ENCODE data around the gene TMPRSS3.

Gene TMPRSS3

DNA sequence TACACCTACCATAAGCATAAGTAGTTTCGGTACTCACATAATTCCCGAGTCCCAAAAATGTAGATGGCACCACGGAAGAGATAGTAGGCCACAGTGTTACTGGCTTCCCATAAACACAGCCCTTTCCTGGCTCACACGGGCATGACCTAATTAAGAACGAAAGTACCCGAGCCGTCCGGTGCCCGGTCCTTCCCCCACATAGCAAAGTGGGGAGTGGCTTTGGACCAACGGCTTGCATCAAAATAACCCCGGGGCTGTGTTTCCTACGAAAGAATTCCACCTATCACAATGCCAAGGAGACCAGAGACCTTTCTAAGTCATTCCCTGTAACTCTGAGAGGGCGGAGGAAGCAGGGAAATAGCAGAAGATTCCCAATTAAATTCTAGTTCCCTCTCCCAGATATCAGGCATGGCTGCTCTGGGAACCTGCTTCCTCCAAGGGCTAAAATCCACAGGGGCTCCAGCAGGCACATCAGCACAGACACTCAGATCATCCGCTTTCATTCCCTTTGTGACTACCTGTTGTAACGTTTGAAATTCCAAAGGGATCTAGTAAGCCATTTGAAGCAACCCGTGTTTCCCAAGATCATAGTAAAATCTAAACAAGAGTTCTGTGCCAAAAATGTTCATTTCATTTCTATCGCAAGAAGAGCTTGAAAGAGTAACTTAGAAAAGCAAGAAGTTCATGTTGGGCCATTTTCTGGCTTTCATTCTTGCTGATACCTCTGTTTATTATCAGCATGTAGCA is at the start of gene TMPRSS3:
TSS of gene TMPRSS3 (minus strand) at position 148 of the 747 bp plus-strand sequence. CDS start 635 bp downstream, outside the sequence.
- DNase-seq = no peak

DNA sequence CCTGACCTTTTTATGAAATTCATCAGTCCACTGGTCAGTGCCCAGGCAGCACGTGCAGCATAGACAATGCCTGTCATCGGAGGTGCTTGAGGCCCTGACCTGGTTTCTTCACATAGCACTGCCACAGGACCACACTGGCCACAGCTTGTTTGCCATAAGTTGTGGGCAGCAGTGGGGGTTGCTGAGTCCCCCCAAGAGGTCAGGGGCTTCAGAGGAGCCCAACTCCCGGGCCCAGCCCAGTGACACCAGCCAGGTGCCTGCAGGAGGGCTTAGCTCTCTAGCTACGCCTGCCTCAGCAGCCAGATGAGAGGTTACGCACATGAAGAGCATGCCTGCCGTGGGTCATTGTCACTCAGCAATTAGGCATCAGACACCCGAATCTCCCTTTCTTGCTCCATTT is 49.5 kb upstream of the TMPRSS3 start:
- DNase-seq = no peak

DNA sequence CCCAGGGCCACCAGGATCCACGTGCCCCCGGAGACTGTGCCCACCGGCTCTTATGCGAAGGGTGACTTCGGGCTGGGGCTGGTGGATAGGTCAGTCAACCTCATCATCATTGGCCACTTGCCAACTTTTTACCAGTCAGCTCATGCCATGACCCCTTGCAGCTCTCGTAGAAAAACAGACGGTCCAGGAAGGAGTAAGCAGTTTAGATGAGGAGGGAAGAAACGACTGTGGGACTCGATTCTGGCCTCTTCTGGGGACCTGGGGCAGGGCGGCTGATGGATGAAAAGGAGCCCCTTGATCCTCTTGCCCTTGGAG is 48.9 kb upstream of the TMPRSS3 start:
- no peak for DNase-seq

DNA sequence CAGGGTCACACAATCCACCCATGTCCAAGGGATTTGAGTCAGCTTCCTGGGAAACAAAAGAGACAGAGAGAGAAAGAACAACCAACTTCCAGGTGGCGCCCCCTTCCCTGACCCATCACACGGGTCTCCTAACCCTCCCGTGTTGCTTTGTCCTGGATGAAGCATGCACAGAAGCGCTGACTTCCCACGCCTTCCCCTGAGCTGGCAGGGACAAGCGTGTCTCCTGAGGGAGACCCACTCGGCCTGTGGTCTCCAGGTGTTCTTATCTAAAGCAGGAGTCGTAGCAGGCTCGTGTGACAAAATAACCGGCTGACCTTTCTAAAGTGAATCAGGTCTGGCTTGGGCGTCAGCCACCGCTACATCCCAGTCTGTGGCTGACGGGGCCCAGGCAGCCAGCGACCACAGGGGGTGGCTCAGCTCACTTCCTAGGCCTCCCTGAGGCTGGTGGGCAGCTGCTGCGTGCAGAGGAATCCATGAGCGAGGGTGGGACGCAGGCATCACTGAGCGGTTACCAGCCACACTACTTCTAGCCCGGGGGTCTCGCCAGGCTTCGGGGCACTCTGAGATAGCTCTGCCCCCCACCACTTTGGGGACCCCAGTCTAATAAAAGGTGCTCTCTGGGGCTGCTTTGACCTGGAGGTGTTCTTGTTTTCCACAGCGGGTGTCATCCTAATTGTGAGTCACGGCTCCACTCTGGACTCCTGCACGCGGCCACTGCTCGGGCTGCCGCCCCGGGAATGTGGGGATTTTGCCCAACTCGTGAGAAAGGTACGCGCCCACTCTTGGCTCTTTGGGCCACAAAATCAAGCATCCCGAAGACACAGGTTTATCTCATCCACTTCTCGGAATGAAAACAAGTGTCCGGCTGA is 48.3 kb upstream of the TMPRSS3 start:
- no peak for DNase-seq

DNA sequence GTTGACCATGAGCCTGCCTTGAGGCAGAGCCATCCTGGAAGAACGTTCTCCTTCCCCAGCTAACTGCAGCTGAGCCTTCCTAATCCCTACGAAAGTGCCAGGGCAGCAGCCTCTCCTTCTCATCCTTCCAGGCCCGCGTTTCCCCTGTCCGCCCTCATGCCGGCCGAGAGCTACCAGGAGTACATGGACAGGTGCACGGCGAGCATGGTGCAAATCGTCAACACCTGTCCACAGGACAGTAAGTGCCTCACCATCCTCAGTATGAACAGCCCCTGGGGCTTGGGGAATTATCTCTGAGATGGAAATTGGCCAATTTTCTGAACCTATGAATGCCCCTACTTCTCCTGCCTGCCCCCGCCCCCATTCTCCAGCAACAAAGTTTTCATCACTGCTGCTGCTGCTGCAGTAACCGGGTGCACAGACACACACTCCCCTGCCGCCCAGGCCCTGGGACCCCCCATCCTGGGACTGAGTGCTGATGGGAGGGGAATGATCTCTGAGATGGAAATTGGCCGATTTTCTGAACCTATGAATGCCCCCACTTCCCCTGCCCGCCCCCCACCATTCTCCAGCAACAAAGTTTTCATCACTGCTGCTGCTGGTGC is 47.4 kb upstream of the TMPRSS3 start:
- DNase-seq = no peak

DNA sequence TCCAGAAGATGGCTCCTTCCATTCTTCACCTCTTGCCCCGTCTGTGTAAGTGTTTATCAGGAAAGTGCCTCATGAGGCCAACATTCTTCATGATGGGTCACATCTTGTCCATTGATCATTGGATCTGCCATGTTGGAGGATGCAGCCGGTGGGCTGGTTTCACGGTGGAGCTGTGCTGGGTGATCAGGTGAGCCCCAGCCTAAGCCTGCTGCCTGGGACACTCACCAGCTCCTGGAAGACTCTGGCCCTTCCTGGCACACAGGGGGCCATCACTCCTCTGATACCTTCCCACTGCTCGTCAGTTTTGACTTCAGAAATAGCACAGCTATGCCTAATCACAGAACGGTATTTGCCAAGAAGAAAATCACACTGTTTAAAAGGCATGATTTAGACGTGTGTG is 46.1 kb upstream of the TMPRSS3 start:
- no peak for DNase-seq

DNA sequence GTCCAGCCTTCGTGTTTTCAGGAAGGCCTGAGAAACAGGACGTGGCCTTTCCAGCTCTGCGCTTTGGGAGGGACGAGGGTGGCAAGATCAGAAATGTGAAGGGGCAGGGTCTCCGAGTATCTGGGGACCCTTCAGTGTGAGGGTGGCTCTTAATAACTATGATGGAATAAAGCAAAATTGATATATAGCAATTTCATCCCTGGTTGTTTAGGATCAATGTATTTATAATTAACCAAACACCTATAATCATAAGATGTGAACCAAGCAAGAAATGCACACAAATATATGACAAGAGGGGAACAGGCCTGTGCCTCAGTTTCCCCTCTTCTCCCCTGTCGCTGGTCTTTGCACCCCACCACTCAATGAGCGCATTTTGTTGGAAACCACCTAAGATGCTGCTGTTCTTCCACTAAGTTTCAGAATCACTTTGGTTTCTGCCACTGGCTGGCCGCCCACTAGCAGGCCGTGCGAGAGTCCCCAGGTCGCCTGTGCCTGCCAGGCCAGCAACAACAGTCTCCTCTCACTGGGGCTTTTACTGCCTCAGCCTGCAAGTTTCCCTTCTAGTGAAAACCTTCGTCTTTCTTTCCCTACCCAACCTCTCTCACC is 44.4 kb upstream of the TMPRSS3 start:
- DNase-seq = no peak

DNA sequence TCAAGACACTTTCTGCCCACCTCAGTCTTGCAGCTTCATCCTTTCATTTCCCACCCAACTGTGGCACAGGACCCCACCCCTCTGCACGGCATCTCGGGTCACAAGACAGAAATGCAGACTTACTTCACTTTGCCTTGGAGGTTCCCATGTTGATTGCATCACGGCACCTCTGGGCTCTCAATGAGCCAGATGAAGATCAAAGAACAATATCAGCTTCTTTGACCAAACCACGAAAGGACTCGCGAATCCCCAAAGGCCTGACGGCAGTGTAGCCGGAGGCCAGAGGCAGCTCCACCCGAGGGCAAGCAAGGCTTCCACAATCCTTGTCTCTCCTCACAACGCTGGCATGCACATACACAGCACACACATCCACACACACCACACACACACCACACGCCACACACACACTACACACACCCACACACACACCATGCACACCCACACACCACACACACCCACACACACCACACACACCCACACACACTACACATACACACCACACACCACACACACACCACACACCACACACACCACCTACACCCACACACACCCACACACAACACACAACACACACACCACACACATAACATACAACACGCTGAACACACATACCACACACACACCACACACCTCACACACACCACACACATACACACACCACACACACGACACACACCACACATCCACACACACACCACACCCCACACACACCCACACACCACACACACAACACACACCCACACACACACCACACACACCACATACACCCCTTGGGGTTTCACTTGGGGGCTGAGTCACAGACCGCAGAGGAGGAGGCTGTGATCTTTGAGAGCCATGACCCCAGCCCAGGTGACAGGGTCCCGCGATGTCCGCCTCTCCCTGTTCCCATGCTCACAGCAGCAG is 43.7 kb upstream of the TMPRSS3 start:
- DNase-seq = no peak

DNA sequence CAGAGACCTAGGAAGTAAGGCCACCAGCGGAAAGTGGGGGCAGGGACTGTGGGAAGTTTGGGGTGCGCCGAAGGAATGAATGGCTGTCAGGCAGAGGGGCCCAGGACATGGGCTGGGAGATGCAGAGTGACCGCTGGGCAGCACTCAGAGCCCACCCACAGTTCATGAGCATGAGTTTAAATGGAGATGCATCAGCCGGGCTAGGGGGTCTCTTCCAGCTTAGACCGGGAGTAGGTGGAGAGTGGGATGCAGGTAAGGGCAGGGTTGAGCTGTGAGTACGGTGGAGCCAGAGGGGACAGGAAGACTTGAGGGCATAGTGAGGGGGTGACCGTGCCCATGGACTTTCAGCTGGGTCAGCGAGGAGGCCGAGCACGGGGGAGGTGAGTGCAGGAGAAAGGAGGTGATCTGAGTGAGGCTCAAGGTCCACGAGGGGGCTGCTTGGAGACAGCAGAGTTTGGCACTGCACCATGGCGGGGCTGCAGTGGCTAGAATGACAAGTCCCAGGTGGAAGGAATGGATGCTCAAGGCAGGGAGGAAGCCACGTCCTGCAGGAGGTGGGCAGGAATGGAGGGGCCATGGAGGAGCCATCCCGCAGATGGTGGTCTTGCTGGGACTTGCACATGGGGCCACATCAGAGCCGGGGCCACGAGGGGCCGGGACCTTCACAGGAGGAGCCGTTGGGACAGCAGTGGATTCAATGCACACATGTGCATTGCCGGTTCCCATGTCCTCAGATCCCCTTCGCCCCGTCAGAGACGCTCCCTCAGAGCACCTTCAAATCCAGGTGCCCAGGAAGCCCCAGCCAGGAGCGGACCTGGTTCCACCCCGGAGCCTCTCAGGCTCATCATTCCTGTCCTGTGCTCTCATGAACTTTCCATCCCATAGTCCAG is 42.7 kb upstream of the TMPRSS3 start:
- no peak for DNase-seq

DNA sequence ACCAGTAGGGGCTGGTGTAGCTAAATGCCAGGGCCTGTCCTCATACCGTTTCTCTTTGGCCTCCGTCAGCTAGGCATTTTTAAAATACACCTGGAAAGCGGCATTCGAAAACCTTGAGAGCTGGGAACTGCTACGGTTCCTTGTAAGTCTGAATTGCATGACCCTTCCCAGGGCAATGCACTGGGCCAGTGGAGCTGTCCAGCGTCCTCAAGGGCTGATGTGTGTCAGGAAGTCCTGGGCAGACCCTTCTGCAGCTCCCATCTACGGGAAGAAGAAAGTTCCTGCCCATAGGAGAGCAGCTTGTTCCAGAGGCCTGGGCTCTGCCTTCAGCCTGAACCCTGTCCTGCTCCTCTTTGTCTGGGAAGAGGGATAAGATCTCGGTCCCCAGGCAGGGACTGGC is 41.9 kb upstream of the TMPRSS3 start:
- no peak for DNase-seq

DNA sequence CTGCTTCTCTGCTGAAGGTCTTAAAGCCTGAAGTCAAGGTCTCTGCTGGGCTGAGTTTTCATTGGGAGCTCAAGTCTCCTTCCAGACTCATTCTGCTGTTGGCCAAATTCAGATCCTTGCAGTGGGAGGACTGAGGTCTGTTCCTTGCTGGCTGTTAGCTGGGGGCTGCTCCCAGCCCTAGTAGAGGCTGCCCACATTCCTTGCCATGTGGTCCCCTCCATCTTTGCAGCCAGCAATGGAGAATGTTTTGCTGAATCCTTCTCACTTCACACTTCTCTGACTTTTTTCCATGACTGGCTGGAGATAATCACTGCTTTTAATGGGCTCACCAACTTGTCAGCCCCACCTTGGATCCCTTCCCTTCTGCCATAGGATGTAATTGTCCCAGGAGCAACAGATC is 41.1 kb upstream of the TMPRSS3 start:
- no peak for DNase-seq

DNA sequence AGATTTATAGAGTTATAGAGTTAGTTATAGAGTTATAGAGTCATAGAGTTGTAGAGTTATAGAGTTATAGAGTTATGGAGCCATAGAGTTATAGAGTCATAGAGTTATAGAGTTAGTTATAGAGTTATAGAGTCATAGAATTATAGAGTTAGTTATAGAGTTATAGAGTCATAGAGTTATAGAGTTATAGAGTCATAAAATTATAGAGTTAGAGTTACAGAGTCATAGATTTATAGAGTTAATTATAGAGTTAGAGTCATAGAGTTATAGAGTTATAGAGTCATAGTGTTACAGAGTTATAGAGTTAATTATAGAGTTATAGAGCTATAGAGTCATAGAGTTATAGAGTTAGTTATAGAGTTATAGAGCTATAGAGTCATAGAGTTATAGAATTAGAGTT is 40.0 kb upstream of the TMPRSS3 start:
- DNase-seq = no peak

DNA sequence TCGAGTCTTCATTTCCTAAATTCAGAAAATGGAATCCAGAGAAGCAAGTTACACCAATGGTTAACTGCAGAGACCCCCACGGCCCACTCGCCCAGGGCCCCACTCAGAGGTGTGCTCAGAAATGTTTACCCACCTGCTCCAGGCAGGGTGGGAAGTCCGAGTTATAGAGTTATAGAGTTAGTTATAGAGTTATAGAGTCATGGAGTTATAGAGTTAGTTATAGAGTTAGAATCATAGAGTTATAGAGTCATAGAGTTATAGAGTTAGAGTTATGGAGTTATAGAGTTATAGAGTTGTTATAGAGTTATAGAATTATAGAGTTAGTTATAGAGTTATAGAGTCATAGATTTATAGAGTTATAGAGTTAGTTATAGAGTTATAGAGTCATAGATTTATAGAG is 39.5 kb upstream of the TMPRSS3 start:
- no peak for DNase-seq

DNA sequence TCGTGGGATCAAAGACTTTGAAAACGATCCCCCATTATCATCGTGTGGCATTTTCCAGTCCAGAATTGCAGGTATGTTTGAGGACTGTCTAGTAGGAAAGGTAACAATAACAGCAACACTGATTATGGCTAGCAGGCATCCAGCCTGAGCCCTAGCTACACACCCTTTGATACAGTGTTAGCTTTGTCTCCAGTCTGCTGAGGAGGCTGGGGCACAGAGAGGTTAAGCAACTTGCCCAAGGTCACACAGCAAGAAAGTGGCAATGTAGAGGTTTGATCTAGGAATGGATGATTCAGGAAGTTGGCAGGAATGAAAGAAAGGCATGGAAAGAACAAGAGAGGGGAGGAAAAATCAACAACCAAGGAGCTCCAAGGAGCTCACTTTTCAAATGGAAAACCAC is 39.0 kb upstream of the TMPRSS3 start:
- no peak for DNase-seq

DNA sequence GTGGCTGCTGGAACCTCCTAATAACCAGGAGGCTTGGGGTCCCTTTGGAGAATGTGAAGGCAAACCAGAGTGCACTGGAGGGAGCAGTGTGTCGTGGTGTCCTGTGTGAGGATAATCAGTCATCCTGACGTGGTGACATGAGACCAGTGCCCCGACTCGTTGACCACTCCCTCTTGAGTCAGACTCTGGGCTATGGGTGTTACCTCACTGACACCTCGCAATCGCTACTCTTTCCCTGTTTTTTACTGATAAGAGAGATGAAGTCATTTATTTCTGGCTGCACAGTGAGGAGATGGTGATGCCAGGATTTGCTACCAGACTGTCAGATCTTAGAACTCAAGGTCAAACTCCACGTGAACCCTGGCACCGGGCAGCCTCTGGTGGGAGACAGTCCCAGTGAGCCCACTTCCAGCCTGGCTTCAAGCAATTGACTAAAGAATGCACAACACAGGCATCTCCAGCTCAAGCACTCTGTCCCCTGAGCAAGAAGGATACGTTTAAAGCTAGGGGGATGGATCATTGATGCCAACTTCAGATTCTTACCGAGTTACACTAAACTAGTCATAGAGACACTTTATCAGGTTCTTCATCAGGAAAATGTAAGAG is 38.2 kb upstream of the TMPRSS3 start:
- no peak for DNase-seq

DNA sequence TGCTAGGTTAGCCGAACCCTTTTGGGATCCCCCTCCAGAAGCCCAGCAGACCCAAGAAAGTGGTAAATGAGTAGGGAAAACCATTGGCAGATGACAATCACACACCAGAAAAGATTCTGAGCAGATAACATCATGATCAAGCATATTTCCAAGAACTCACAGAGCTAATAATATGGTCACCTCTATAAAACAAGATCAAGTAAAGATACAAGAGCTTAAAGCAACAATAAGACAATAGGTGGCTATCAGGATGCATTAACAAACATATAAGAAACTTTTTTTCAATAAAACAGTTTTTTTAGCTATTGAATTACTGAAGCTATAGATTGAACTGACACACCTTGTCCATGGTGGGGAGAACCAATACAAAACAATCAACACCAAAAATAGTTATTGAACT is 36.8 kb upstream of the TMPRSS3 start:
- DNase-seq = no peak

DNA sequence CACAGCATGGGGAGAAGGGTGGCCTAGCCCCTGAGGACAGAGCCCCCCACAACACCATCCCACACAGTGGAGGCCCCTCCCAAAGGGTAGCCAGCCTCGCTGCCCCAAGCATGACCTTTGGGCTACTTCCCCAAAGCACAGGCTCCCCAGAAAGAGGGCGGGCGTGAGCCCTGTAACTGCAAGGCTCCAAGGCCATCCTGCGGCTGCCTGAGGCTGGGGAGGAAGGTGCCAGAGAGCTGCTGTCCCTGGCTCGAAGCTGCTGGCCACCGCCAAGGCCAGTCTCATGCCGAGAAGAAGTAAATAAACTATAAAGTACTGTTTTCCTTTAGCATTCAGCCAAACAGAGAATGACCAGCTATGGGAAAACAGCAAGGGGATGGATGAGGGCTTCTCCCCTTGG is 35.3 kb upstream of the TMPRSS3 start:
- DNase-seq = no peak

DNA sequence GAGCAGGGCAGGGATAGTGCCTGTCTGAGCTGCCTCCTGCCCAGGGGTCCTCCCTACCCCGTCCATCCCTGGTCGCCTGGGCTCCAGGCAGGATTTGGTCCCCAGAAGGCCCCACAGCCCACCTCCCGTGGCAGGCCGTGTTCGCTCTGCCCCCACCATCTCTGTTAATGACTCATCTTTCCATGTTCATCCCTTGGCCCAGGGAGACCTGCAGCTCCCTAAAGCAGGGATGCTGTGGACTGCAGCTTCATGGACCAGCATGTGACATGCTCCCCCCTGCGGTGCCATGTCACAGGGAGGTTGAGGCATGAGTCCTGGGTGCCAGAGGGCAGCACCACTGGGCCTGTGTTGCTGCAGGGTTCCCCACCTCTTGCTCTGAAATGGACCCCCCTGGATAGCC is 34.7 kb upstream of the TMPRSS3 start:
- DNase-seq = no peak

DNA sequence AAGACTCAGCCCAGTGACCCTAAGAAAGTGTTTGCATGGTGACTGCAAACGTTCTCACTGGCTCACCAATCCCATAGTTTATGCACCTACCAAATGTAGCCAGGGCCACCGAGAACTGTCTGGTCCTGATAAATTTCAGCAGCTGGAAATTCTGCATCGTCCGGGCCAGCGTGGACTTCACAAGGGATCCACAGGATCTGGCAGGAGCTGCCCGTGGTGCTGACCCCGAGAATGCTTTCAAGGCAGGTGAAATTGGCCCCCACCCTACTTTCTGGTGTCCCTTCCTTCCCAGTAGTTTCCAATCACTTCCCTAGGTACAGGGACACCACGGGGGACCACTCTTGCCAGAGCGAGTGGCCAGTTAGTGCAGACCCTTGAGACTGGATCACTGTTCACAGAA is 34.0 kb upstream of the TMPRSS3 start:
- no peak for DNase-seq

DNA sequence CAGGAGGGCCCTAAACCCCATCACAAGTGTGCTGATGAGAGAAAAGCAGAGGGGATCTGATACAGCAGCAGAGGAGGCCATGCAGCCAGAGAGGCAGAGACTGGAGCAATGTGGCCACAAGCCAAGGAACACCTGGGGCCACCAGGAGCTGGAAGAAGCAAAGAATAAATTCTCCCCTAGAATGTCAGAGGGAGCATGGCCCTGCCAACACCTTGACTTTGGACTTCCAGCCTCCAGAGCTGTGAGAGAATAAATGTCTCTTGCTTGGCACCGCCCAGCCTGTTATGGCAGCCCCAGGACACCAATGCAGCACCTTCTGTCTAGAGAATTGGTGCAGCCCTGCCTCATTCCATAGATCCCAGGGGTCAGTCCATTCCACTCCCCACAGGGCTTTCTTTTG is 33.2 kb upstream of the TMPRSS3 start:
- DNase-seq = no peak

DNA sequence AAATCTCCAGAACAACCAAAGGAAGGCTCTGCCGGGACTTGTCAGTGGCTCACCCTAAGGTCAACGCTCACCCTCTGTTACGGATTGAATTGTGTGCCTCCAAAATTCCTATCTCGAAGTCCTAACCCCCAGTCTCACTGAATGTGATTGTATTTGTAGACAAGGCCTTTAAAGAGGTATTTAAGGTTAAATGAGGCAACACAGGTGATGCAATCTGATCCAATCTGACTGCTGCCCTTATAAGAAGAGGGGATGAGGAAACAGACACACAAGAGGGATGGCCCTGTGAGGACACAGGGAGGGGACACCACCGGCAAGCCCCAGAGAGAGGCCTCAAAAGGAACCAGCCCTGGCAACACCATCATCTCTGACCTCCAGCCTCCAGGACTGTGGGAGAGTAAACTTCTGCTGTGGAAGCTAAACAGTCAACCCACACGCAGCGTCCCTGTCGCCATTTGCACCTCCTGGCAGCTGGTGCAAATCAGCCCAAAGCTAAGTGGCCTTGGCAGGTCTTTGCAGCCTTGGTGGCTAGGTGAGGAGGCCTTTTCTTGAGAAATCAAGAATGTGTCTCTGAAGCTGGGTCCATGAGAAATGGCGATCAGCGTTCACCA is 32.1 kb upstream of the TMPRSS3 start:
- peak; percentile 25 for DNase-seq
